ENCODE measurements around the gene CTCF.

CTCF gene

DNA sequence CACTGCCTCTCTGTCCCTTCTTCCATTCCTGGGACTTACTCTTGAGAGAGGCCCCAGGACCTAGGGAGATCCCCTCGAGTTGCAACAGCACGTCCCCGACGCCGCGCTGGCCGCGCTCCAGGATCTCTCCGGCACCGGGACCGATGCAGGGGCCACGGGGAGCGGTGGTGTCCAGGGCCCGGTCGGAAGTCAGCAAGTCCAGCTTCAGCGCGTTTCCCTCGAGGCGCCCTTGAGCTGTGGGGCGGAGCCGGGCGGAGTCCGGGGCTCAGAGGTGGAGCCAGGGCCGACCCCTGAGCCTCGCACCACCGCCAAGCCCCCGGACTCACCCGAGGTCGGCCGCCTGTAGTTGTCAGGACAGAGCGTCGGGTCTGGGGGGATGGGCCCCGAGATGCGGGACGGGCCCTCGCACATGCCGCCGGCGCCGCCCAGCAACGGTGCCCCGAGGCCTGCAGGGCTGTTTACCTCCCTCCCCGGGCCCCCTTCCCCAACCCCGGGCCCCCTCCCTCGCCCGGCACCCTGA is 103.8 kb downstream of the CTCF start:
- DNase-seq (ENCODE audit: low read depth), result no peak

DNA sequence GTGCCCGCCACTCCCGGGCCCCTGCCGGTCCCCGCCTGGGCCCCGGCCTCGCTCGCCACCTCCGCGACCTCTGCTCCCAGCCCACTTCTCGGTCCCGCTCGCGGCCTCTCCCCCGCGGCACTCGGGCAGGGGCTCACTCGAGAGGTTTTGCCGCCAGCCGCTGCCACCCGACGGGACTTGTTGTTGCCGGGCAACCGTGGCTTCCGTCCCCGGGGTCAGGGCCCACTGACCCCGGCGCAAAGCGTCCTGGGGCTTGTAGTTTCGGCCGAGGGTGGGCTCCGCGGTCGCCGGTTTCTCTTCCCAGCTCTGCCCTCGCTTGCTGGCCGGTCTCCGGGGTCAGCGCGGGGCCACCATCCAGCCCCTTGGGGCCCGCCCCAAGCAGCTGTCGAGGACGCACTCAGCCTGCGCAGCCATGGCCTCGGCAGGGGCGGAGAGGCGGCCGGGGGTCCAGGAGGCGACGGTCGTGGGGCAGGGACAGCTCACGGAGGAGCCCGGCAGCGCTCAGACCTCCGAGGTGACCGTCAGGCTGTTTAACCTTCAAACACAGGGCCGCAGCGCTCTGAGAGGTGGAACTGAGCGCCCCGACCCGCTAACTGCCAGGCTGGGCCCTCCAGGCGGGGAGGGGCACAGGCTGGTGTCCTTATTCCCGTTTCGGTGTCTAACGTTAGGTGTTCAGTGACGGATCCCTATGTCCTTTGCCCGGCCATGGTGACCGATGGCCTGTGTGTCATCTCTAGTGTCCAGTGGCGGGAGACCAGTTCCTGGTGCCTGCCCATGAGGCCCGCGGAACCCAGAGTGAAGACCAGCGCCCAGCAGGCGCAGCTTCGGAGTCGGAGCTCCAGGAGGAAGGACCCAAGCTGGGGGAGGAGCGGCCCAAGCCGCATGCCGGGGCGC is 104.5 kb downstream of the CTCF start, which contains the start of the genes C16orf86 and ENKD1:
TSS of gene C16orf86 (plus strand) at position 256 of the 894 bp plus-strand sequence. CDS start at position 413, 157 bp downstream.
TSS of gene ENKD1 (minus strand) at position 192 of the 894 bp plus-strand sequence. CDS start 308 bp downstream, outside the sequence.
- no peak for DNase-seq (ENCODE audit: low read depth)

DNA sequence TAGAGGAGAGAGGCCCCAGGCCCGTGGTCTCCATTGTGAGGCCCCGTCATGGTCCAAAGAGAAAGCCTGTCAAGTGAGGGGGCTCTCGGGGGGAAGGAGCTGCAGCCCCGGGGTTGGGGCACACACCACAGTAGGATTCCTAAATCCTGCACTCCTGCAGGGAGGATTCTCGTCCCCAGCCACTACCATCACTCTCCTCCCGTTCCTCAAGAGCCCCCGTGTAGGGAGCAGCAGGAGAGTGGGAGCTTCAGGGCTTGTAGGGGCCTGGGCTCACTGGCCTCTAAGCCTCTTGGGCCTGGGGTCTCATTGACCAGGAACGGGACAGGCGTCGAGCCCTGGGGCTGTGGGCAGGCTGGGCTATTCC is 105.1 kb downstream of the CTCF start:
- no peak for DNase-seq (ENCODE audit: low read depth)

DNA sequence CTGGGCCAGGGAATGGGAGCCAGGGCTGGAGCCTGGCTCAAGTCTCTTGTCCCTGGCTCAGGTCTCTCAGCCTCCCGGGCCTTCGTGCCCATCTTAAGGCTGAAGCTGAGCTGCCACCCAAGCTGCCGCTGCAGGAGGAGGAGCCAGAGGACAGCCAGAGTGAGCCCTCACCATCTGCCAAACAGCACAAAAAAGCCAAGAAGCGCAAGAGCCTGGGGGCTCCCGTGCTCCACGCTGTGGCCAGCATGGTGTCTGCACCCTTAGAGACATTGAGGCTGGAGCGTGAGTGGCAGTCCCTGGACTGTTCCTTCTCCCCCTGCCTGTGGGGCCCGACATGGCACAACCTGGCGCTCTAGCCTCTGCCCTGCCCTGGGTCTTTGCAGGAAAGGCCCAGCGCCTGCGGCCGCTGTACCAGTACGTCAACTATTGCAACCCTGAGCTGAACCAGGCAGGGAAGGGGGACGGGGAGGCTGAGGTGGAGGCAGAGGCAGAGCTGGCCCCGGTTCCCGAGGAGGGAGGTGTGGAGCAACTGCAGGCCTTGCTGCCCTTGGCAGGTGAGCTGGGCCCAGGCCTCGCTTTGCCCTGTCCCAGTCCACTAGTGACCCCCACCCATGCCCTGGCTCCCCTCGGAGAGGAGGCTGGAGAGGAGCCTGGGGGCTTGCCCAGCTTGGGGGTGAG is 105.6 kb downstream of the CTCF start:
- peak; percentile 81 for DNase-seq (ENCODE audit: low read depth)

DNA sequence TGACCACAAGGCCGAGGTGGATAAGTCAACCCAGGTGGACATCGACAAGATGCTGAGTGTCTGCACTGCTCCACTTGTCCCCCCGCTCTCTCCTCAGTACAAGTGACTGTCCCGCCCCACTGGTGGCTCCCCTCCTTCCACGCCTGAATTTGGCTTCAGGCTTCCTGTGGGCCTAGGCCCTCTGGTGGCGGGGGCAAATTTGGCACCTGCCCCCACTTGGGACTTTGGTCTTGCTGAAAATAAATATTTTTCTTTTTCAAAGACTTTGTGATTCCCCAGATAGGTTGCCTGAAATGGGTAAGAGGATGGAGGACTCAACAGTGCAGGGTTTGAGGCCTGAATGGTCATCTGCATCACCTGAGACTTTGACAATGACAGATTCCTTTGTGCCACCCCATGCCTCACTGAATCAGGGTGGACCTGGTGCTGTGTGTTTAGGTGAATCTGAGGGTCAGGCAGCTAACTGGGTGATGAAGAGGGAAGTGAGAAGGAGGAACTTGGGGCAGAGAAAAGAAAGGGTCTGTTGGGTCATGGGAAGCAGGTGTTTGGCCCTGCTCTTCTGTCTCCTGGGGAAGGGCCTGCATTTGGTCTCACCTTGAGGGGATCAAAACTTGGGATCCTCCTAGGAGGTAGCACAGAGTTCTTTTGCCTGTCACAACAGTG is 106.3 kb downstream of the CTCF start:
- DNase-seq (ENCODE audit: low read depth), result no peak

DNA sequence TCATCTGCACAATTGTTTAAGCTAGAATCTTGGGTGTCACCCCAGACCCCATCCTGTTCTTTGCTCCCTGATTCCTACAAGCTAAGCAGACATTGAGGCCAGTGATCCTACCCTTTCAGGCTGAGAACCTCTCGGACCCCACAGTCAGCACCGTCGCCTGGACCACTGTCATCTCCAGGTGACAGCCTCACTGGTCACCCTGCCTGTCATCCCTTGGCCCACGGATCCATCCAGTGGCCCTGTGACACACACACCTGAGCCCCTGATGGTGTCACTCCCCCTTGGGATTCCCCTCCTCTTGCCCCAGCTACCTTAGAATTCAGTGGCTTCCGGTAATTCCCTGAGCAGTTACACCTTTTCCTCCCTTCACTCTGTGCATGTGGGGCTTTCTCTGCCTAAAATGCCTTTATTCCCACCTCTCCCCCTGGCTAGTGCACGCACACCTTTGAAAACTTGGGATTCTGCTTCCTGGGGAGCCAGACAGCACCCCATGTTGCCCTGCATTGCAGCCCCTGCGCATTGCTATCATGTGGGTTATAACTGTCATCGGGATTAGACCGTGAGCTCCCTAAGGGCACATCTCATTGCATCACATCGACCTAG is 107.3 kb downstream of the CTCF start:
- DNase-seq (ENCODE audit: low read depth), result no peak

DNA sequence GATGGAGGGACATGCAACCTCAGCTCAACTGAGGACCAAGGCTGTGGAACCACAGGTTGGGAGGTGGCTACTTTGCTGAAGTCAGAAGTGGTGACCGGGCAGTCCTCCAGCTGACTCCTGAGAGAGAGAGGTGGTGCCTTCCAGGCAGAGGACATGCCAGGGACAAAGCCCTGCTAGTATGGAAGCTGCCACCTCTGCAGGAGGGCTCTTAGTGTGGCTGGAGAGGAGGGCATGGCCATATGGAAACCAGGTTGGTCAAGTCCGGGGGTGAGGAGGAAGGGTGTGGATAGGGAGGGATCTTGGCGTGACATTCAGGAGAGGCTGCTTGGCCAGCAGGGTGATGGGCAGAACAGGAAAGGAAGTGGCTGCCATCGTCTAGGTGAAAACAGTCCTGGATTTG is 110.0 kb downstream of the CTCF start:
- no peak for DNase-seq (ENCODE audit: low read depth)

DNA sequence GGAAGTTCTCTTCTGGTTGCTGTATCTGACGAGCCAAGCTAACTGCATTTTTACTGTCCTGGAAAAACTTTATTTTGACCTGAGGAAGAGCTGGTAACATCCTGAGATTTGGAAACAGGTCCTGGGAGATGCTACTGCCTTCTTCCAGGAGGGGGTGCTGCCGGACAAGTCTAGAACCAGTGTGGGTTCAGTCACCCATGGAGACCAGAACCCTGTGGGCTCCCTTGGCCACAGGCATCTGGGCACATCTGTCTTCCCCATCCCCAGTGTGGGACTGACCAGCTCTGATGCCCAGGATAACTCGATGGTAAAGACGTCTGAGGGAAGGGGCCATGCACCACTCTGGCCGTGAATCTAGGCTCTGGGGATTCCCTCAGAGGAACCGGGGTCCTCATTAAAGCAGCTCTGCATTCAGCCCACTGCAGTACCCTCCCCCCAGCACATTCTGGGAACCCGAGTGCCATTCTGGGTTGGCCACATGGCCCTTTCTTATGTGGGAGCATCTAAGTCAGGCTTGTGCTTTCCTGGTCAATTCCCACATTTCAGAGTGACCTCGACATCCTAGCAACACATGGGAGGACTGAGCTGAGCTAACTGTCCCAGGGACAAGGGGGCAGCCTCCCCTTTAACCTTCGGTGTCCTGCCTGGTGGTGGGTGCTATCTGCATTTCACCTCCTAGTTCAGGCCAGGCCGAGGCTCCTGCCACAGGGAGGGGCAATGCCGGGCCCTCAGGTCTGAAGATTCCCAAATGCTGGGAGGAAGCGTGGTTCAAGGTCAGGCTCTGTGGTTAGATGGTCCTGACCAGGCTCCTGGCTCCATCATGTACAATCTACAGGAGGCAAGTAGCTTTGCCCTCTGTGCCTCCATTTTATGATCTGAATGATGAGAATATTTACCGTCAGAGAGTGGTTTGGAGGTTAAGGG is 110.7 kb downstream of the CTCF start:
- no peak for DNase-seq (ENCODE audit: low read depth)

DNA sequence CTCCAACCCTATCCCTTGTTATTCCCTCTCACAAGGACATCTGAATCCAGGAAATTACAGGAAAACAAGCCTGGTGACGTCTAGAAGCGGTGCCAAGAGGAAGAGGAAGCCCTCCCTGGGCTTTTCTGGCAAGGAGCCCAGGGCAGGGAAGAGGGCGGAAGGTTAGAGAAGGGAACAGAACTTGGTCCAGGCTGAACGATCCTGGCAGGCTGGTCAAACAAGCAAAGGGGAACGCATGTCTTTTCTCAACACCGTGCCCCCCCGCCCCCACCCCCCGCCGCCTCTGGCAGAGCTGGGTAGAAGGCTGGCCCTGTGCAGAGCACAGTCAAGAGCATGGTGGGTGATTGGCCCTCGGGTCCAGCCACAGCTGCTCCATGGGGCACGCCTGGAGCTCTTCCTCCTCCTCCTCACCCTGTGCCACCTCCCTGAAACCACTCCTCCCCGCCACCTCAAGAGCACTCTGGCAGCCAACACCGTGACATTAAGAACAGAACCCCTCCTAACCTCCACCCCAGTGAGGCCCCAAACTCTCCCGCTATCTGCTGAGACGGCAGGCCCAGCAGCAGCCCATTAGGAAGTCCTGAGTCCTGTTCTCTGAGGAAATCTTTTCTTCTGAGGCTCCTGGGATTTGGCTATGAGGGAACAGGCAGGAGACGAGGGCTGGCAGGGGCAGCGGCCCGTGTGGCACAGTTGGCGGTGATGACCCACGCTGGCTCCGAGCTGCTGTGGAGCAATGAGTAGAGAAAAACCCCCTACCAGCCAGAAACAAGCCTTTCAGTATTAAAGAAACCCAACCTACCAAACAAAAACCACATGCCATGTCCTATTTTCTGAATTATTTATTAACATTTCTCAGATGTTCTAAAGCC is 111.6 kb downstream of the CTCF start:
- DNase-seq (ENCODE audit: low read depth), result no peak

DNA sequence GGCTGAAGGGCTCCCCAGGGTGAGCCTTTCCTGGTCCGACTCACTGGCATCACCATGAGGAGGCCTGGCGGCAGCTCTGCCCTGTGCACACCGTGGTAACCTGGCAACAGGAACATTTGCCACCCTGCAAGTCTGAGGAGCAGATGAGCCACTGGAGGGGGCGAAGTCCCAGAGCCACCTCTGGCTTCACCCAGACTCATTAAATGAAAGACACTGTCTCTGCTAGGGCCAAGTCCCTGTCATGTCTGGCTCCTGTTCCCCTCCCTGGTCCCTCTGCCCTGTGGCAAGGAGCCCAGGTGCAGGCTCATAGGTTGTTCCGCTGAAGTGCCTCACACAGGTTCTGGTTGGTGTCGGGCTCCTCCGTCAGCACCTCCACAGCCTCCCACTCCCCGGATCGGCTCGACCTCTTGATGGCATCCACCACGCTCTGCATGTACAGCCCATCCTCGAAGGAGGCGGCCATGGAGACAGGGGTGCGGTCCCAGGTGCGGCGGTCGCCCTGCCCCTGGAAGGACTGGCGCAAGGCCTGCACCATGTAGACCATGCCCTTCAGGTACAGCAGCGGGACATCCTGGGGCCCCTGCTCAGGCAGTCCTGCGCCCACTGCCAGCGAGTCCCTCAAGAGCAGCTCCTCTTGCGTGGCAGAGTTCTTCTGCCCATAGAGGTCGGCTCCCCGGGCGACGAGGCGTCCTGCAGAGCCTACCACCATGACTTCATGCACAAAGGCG is 112.7 kb downstream of the CTCF start:
- DNase-seq (ENCODE audit: low read depth), result no peak

DNA sequence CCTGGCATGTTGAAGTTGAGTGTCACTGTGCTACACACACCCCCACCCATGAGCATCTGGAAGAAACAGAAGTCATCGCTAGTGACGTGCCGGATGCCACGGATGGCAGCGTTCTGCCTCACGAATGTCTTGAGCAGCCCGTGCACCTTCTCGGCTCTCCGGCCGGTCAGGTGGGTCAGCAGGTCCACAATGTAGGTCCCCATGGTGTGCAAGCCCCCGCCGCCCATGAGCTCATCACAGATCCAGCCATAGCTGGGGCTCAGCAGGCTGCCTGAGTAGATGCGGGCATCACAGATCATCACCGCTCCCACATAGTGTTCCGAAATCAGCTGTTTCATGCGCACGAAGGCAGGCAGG is 113.2 kb downstream of the CTCF start:
- no peak for DNase-seq (ENCODE audit: low read depth)

DNA sequence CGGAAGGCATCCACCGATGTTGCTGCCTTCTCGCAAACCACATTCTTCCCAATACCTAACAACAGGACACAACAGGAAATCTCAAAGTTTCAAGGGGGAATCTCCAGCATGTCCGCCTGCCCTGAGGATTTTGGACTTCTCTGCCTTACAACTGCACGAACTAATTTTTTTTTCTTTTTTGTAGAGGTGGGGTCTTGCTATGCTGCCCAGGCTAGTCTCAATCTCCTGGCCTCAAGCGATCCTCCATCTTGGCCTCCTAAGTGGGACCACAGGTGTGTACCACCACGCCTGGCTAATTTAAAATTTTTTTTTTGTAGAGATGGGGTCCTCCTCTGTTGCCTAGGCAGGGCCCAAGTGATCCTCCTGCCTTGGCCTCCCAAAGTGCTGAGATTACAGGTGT is 113.7 kb downstream of the CTCF start:
- no peak for DNase-seq (ENCODE audit: low read depth)

DNA sequence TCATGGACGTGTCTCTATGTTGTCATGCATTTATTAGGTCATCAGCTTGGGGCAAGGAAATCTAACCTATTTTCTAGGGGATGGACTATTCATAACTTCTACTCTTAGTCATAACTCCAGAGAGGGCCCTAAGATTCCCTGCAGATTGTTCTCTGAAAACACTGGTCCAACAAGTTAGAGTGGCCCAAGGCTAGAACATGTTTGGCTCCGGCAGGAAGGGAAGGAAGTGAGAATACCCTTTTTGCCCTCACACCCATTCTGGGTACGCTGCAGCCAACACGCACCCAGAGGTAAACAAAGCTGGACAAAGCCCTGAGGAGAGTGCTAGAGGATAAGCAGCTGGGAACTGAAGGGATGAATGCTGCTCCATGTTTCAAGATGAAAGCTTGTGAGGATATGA is 114.2 kb downstream of the CTCF start:
- no peak for DNase-seq (ENCODE audit: low read depth)

DNA sequence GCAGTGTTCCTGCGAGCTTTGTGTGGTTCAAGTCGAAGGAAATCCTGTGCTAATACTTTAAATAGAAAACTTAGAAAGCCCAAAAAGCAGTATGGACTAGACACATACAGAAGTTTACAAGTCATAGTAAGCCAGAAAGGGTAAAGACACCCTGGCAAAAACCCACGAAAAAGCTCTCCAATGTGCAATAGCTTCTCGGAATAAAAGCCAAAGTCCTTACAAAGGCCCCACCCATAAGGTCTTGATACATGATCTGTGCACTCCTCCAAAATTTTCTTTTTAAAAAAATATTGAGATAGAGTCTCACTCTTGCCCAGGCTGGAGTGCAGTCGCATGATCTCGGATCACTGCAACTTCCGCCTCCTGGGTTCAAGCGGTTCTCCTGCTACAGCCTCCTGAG is 114.6 kb downstream of the CTCF start:
- no peak for DNase-seq (ENCODE audit: low read depth)

DNA sequence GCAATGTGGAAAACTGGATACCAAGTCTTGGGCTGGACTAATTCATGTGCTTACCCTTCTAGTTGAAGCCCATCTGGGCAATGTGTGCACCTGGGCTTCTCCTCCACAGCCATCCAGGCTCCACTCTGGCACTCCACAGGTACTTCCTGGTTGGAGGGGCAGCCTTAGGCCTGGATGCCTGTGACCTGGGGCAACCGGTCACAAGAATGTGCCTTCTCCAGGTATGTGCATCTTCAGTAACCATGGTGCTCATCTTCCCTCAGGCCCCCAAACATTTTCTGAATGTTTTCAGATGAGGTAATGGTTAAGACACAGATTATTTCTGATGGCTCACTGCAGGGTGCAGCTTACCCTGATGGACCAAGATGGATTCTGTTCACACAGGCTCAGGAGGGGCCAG is 115.4 kb downstream of the CTCF start:
- DNase-seq (ENCODE audit: low read depth), result no peak

DNA sequence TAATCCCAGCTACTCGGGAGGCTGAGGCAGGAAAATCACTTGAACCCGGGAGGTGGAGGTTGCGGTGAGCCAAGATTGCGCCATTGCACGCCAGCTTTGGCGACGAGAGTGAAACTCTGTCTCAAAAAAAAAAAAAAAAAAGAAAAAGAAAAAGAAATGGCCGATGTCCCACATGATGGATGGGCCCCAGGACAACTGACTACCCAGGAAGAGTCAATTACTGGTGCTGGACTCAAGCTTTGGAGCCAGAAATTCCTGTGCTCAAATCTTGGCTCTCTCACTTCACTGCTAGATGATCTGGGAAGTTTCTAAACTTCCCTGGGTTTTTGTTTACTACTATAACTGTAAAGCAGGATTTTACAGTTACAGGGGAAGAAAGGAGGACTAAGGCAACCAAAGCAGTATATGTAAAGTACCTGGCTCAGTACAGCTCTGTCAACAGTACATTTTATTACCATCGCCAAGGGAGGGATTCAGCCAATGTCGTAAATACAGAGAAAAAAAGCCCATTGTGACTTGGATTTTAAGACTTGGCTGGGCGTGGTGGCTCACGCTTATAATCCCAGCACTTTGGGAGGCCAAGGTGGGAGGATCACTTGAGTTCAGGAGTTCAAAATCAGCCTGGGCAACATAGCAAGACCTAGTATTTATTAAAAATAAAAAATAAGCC is 116.2 kb downstream of the CTCF start:
- DNase-seq (ENCODE audit: low read depth), result no peak

DNA sequence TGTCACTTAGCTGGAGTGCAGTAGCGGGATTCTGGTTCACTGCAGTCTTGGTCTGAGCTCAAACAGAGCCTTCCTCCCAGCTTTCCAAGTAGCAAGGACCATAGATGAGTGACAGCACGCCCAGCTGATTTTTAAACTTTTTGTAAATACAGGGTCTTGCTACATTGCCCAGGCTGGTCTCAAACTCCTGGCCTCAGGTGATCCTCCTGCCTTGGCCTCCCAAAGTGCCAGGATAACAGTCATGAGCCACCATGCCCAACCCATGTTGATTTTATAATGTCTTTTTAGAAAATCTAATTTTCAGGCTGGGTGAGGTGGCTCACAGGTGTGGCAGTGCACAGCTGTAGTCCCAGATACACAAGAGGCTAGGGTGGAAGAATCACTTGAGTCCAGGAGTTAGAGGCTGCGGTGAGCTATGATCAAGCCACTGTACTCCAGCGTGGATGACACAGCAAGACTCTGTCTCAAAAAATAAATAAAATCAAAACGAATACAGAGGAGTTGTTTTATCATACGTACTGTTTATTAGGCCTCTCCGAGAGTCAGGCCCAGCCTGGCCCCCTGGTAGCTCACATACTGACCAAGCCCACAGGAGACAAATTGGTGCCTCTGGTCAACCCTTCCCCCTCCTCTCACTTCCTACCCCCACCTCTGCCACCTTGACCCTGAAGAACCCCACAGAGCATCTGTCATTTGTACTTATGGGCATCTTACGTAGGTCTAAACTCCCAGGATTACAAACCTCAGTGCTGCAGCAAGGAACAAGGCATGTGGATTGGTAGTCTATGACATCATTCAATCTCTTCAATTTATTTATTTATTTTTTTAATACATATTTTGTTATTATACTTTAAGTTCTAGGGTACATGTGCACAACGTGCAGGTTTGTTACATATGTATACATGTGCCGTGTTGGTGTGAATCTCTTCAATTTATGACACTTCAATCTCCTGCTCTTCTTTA is 117.9 kb downstream of the CTCF start:
- no peak for DNase-seq (ENCODE audit: low read depth)

DNA sequence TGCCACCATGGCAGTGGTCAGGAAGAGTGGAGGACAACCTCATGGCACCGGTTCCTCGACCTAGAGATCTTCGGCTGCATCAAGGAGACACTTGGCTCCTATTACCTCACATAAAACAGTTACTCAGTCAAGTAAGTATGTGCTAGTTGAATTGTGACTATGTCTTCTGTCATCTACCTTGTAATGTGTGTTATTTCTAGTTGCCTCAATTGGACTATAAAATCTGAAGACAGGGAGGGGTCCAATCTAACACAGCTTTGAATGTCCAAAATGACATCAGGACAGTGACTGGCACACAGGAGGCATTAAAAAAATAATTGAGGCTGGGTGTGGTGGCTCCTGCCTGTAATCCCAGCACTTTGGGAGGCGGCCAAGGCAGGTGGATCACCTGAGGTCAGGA is 121.4 kb downstream of the CTCF start:
- no peak for DNase-seq (ENCODE audit: low read depth)
